GM18870 (cell line): Measurements from ENCODE around the gene SLC8A2.
"Not testable (repeated sequence)": the region's sequence is repeated elsewhere in the genome, so short reads cannot be mapped to it uniquely, and the experiment has no call there.

ENCODE experiments used
- ATAC-seq: cut with Tn5 transposase; IDR thresholded peaks from one replicate; pipeline ENCODE4 v1.9.1; 2021; ENCODE audit warnings: moderate library complexity; ENCODE audit not compliant: unreplicated experiment

SLC8A2 gene

GRCh38 chr19:47415953-47416642, 55.6 kb downstream of the SLC8A2 start:
- ATAC-seq = no peak

- ATAC-seq = no peak
Observed at GRCh38 chr19:47414469-47414868, 57.2 kb downstream of the SLC8A2 start.

GRCh38 chr19:47413941-47414340, 57.8 kb downstream of the SLC8A2 start:
- ATAC-seq = no peak

- not testable (repeated sequence) for ATAC-seq
Observed at GRCh38 chr19:47411696-47412095, 60.0 kb downstream of the SLC8A2 start.

- ATAC-seq = no peak
Observed at GRCh38 chr19:47411101-47411500, 60.6 kb downstream of the SLC8A2 start.

- ATAC-seq = no peak
Observed at GRCh38 chr19:47408156-47408938, 63.3 kb downstream of the SLC8A2 start.

GRCh38 chr19:47407417-47407774, 64.3 kb downstream of the SLC8A2 start:
- ATAC-seq = no peak

GRCh38 chr19:47406711-47407416, 64.8 kb downstream of the SLC8A2 start:
- no peak for ATAC-seq

- ATAC-seq = no peak
Observed at GRCh38 chr19:47405854-47406417, 65.8 kb downstream of the SLC8A2 start.

- no peak for ATAC-seq
Observed at GRCh38 chr19:47405197-47405550, 66.5 kb downstream of the SLC8A2 start.

- ATAC-seq = no peak
Observed at GRCh38 chr19:47404334-47405196, 67.1 kb downstream of the SLC8A2 start.

GRCh38 chr19:47402504-47402903, 69.2 kb downstream of the SLC8A2 start:
- ATAC-seq = no peak

- ATAC-seq = no peak
Observed at GRCh38 chr19:47398707-47399597, 72.7 kb downstream of the SLC8A2 start.

- ATAC-seq = no peak
Observed at GRCh38 chr19:47391510-47392223, 80.0 kb downstream of the SLC8A2 start.

- ATAC-seq = no peak
Observed at GRCh38 chr19:47390533-47391488, 80.9 kb downstream of the SLC8A2 start.

GRCh38 chr19:47389150-47389556, 82.5 kb downstream of the SLC8A2 start:
- ATAC-seq = no peak

- not testable (repeated sequence) for ATAC-seq
Observed at GRCh38 chr19:47388721-47389120, 83.0 kb downstream of the SLC8A2 start.

GRCh38 chr19:47387623-47388022, 84.1 kb downstream of the SLC8A2 start:
- not testable (repeated sequence) for ATAC-seq
